Measurements from ENCODE around the gene DAGLA.

The DAGLA gene

DNA sequence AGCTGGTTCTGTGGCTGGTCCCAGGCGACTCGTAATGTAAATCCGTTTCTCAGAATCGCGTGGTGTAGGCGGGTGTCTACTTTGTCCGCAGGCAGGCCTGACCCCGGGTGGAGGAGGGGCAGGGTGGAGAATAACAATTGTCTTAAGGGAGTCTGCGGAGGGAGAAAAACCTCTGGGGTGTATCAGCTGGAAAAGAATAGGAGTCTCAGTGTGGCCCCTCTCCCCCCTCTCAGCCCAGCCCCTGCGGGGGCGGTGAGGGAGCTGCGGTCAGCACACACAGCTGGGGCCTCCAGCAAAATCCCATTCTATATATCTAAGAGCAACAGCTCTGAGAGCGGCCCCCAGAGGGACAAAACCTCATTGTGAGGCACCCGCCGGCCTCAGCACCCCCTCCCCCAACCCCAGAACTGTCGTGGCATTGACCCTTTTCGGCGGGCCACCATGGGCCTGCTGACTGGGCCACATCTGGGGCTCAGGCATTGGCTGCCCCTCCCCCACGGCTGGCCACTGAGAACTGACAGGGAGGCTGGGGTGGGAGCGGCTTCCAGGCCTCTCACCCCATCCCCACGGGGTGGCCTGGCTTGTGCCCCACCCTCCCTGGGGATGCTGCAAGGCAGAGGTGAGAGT, 69.5 kb downstream of the DAGLA start:
- no peaks in the 10 kb centered on the region for H3K36me3 ChIP-seq (ENCODE audit: control insufficient read depth, insufficient read depth, low read length)
- H3K9ac ChIP-seq (ENCODE audit: low read depth, low read length) = no peak overlapping the region
- peaks cover 14% of the 10 kb centered on the region for H3K4me1 ChIP-seq (ENCODE audit: control insufficient read depth, insufficient read depth, low read length)
- no peak overlapping the region for H3K4me3 ChIP-seq (ENCODE audit: low read depth, low read length)
- H3K9me3 ChIP-seq (ENCODE audit: control insufficient read depth, insufficient read depth, low read length) = no peaks in the 10 kb centered on the region
- peaks cover 23% of the 10 kb centered on the region for H3K27me3 ChIP-seq (ENCODE audit: control insufficient read depth, insufficient read depth, low read length)

DNA sequence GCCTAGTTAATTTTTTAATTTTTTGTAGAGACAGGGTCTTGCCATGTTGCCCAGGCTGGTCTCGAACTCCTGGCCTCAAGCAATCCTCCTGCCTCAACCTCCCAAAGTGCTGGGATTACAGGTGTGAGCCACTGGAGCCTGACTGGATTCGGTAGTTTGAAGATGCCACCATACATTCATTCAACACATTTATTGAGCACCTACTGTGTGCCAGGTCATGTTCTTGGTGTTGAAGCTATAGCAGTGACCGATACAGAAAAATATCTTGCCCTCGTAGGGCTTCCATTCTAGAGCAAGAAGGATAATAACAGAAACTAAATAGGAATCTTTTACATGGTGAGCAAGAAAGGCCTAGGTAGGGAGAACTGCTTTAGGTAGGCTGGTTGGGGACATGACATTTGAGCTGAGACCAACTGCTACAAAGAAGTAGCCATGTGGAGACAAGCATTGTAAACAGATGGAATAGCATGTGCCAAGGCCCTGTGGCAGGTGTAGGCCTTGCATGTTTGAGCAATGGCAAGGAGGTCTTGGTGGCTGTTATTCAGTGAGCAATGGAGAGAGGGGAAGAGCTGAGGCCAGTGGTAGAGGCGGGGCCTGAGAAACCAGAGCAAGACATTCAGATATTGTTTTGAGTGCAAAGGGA, 70.6 kb downstream of the DAGLA start:
- Histone ChIP-seq H3K4me3 (ENCODE audit: low read depth, low read length) (no peak overlapping the region), H3K27me3 (ENCODE audit: control insufficient read depth, insufficient read depth, low read length) (peaks cover 23% of the 10 kb centered on the region), H3K4me1 (ENCODE audit: control insufficient read depth, insufficient read depth, low read length) (peaks cover 14% of the 10 kb centered on the region), H3K36me3 (ENCODE audit: control insufficient read depth, insufficient read depth, low read length) (no peaks in the 10 kb centered on the region), H3K9me3 (ENCODE audit: control insufficient read depth, insufficient read depth, low read length) (no peaks in the 10 kb centered on the region), H3K9ac (ENCODE audit: low read depth, low read length) (no peak overlapping the region)

DNA sequence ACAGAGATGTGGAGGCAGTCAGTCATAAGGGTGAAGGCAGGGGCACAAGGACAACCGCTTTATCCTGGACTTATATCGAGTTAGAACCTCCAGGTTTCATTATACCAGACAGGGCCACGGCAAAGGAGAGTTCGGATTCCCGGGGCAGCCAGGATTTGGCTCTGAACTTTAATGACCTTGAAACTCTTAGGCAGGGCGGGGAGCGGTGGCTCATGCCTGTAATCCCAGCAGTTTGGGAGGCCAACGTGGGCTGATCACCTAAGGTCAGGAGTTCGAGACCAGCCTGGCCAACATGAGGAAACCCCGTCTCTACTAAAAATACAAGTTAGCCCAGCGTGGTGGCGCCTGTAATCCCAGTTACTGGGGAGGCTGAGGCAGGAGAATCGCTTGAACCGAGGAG, 71.2 kb downstream of the DAGLA start:
- Histone ChIP-seq H3K4me3 (ENCODE audit: low read depth, low read length) (no peak overlapping the region), H3K27me3 (ENCODE audit: control insufficient read depth, insufficient read depth, low read length) (peaks cover 23% of the 10 kb centered on the region), H3K9ac (ENCODE audit: low read depth, low read length) (no peak overlapping the region), H3K36me3 (ENCODE audit: control insufficient read depth, insufficient read depth, low read length) (no peaks in the 10 kb centered on the region), H3K9me3 (ENCODE audit: control insufficient read depth, insufficient read depth, low read length) (no peaks in the 10 kb centered on the region), H3K4me1 (ENCODE audit: control insufficient read depth, insufficient read depth, low read length) (peaks cover 14% of the 10 kb centered on the region)

DNA sequence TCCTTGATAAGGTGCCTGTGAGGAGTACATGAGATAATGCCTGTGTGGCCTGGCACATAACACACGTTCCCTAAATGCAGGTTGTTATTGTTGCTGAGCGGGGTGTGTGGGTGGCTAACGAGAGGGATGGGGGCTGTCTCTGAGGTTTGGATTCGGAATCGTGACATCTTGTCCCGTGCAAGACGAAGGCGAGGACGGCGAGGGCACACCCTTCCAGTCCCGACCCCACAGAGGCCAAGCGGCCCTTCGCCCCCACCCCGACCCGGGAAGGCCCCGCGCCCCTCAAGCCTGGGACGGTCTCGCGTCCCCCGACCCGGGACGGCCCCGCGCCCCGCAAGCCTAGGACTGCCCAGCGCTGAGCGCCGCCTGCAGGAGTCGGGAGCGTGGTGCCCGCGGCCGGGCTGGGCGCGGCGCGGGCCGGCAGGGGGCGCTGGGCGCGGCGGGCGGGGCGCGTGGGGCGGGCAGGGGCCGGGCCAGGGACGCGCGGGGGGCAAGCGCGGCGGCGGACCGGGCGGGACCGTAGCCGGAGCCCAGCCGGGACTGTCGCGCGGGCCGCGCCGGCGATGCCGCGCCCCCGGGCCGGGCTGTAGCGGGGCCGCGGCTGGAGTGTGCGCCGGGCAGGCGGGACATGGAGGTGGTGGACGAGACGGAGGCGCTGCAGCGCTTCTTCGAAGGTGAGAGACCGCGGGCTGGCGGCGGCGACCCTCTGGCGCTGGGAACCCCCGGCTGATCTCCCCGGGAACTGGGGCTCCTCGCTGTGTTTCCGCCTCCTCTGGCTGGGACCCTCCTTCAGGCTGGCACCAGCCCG, 72.1 kb downstream of the DAGLA start, which contains the start of gene MYRF:
TSS of gene MYRF (plus strand) at position 520 of the 808 bp plus-strand sequence. CDS start at position 629, 109 bp downstream.
- Histone ChIP-seq H3K36me3 (ENCODE audit: control insufficient read depth, insufficient read depth, low read length) (no peaks in the 10 kb centered on the region), H3K9me3 (ENCODE audit: control insufficient read depth, insufficient read depth, low read length) (no peaks in the 10 kb centered on the region), H3K9ac (ENCODE audit: low read depth, low read length) (no peak within 1 kb of the TSS), H3K27me3 (ENCODE audit: control insufficient read depth, insufficient read depth, low read length) (peaks cover 23% of the 10 kb centered on the region), H3K4me1 (ENCODE audit: control insufficient read depth, insufficient read depth, low read length) (peaks cover 13% of the 10 kb centered on the region), H3K4me3 (ENCODE audit: low read depth, low read length) (peak within 1 kb of the TSS; percentile 53)

DNA sequence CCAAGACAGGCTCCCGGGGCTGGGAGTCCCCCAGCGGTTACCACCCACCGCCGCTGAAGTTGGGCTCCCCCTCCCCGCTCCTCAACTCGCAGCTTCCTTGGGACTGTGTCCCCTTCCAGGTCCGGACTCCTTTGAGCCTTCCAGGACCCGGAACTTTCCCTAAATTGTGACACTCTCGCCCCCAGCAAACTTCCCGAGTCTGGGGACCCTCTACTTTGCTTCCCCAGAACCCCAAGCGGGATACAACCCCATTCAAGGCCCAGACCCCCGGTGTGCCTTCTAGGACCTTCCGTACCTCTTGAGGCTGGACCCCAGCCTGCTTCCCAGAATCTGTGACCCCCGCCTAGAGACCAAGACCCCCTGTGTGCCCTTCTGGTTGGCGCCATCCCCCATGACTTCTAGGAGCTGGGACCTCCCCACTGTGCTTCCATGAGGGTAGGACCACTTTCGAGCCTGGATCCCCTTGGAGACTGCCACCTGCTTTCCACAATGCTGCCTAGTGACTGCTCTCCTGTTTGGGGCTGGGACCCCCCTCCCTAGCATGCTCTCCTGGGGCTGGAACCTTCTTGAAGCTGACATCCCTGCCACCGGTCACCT, 72.8 kb downstream of the DAGLA start:
- peaks cover 11% of the 10 kb centered on the region for H3K4me1 ChIP-seq (ENCODE audit: control insufficient read depth, insufficient read depth, low read length)
- H3K4me3 ChIP-seq (ENCODE audit: low read depth, low read length) = peak overlapping the region; percentile 53
- H3K9me3 ChIP-seq (ENCODE audit: control insufficient read depth, insufficient read depth, low read length) = no peaks in the 10 kb centered on the region
- H3K36me3 ChIP-seq (ENCODE audit: control insufficient read depth, insufficient read depth, low read length) = no peaks in the 10 kb centered on the region
- no peak overlapping the region for H3K9ac ChIP-seq (ENCODE audit: low read depth, low read length)
- H3K27me3 ChIP-seq (ENCODE audit: control insufficient read depth, insufficient read depth, low read length) = peaks cover 23% of the 10 kb centered on the region

DNA sequence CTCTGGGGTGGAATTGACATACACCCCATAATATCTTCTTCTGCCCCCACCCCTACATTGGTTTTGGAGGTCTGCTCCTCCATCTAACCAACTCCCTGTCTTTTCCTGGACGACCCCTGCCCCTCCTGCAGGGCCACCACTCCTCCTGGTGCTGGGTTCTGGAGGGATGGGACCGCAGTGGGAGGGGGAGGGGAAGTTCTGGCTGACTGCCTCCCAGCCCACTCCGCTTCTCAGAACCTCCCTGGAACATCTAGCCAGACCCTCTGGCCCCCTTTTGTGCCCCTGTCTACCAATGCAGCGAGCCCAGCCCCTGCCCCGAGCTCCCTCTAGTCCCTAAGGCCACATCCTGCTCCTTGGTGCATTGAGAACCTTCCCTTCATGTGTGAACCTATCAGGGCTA, 73.5 kb downstream of the DAGLA start:
- no peaks in the 10 kb centered on the region for H3K36me3 ChIP-seq (ENCODE audit: control insufficient read depth, insufficient read depth, low read length)
- H3K9me3 ChIP-seq (ENCODE audit: control insufficient read depth, insufficient read depth, low read length) = no peaks in the 10 kb centered on the region
- H3K4me3 ChIP-seq (ENCODE audit: low read depth, low read length) = no peak overlapping the region
- H3K4me1 ChIP-seq (ENCODE audit: control insufficient read depth, insufficient read depth, low read length) = peaks cover 11% of the 10 kb centered on the region
- no peak overlapping the region for H3K9ac ChIP-seq (ENCODE audit: low read depth, low read length)
- H3K27me3 ChIP-seq (ENCODE audit: control insufficient read depth, insufficient read depth, low read length) = peaks cover 21% of the 10 kb centered on the region

DNA sequence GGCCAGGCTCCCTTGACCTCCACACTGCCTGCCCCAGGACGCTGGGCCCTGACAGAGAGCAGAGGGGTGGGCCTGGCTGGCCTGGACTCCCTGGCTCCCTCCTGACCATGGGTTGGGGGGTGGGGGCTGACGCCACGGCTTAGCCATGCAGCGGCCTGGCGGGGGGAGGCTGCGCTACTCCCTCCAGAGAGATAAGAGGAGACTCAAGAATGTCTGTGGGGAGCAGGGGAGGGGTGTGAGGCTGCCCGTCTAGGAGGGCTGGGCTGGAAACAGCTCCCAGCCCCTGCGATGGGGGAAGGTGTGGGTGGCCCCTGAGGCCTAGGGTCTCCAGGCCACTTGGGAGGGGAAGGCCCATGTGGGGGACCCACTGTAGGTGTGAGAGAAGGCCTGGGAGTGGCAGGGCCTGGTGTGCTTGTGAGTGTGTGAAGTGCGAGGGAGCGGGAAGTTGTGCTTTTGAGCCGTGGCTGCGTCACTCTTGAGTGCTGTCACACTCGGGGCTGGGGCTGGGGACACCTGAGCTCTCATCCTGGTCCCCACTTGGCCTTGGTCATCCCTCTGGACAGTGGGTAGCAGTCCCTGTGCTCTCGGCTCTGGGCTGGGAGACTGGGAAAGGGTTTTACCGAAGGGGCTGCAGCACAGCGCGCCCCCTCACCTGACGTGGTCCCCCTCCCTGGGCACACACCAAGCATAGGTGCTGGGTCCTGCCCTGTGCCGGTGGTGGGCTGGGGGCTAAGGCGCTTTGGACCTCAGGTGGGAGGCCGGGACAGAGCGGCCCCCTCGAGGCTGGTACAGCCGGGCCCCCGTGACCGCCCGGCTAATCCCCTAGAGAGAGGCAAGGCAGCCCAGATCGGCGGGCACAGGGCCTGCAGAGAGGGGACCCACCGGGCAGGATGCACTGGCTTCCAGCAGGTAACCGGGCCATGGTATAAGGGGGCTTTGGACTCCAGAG, 74.6 kb downstream of the DAGLA start:
- Histone ChIP-seq H3K9ac (ENCODE audit: low read depth, low read length) (peak overlapping the region; percentile 24), H3K36me3 (ENCODE audit: control insufficient read depth, insufficient read depth, low read length) (no peaks in the 10 kb centered on the region), H3K9me3 (ENCODE audit: control insufficient read depth, insufficient read depth, low read length) (no peaks in the 10 kb centered on the region), H3K4me1 (ENCODE audit: control insufficient read depth, insufficient read depth, low read length) (peaks cover 6% of the 10 kb centered on the region), H3K27me3 (ENCODE audit: control insufficient read depth, insufficient read depth, low read length) (peaks cover 21% of the 10 kb centered on the region), H3K4me3 (ENCODE audit: low read depth, low read length) (no peak overlapping the region)

DNA sequence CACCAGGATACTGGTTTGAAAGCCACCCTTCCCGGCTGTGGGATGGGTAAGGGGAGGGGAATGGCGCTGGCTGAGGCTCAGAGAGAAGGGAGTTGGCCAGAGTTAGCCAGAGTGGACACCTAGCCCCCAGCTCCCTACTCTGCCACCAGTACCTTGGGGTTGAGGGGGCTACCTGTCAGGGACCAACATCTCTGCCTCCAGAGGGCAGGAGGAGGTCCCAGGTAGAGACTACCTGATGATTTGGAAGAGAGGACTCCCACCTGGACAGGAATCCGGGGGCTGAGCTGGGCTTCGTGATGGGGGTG, 75.9 kb downstream of the DAGLA start:
- H3K9ac ChIP-seq (ENCODE audit: low read depth, low read length) = no peak overlapping the region
- H3K27me3 ChIP-seq (ENCODE audit: control insufficient read depth, insufficient read depth, low read length) = peaks cover 21% of the 10 kb centered on the region

DNA sequence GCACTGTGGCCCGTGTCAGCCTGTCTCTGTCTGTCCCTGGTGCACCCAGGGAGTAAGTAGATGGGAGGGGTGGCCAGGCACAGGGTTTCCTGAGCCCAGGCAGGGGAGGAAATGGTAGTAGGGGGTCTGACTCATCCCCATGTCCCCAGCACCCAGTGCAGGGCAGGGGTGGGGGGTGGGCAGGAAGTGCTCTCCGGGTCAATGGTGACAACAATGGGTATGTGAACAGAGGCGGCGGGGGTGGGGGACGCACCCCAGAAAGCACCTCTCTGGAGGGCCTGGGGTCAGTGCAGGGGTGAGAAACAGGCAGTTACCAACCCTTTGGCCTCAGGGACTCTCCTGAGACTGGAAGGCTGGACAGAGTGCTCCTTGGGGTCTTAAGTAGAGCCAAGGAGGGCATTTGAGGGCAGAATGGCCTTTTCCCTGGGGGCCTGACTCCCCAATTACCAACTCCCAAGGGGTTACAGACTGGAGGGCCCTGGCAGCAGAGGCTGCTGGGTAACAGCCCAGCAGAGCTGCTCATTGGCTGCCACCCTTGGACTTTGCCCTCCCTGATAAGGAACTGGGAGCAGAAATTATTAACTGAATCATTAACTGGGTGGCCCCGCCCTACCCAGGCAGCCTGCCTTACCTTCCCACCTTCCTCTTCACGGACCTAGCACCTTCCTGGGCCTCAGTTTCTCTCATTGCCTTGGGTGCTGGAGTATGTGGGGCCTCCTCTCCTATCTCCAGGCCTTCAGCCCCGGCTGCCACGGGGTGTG, 76.4 kb downstream of the DAGLA start:
- Histone ChIP-seq H3K9me3 (ENCODE audit: control insufficient read depth, insufficient read depth, low read length) (no peaks in the 10 kb centered on the region), H3K9ac (ENCODE audit: low read depth, low read length) (no peak overlapping the region), H3K4me3 (ENCODE audit: low read depth, low read length) (no peak overlapping the region), H3K4me1 (ENCODE audit: control insufficient read depth, insufficient read depth, low read length) (peaks cover 6% of the 10 kb centered on the region), H3K36me3 (ENCODE audit: control insufficient read depth, insufficient read depth, low read length) (no peaks in the 10 kb centered on the region), H3K27me3 (ENCODE audit: control insufficient read depth, insufficient read depth, low read length) (peaks cover 18% of the 10 kb centered on the region)

More for the DNA sequence above, 75.9 kb downstream of the DAGLA start:
- no peaks in the 10 kb centered on the region for H3K36me3 ChIP-seq (ENCODE audit: control insufficient read depth, insufficient read depth, low read length)
- no peak overlapping the region for H3K4me3 ChIP-seq (ENCODE audit: low read depth, low read length)
- peaks cover 4% of the 10 kb centered on the region for H3K4me1 ChIP-seq (ENCODE audit: control insufficient read depth, insufficient read depth, low read length)
- H3K9me3 ChIP-seq (ENCODE audit: control insufficient read depth, insufficient read depth, low read length) = no peaks in the 10 kb centered on the region

DNA sequence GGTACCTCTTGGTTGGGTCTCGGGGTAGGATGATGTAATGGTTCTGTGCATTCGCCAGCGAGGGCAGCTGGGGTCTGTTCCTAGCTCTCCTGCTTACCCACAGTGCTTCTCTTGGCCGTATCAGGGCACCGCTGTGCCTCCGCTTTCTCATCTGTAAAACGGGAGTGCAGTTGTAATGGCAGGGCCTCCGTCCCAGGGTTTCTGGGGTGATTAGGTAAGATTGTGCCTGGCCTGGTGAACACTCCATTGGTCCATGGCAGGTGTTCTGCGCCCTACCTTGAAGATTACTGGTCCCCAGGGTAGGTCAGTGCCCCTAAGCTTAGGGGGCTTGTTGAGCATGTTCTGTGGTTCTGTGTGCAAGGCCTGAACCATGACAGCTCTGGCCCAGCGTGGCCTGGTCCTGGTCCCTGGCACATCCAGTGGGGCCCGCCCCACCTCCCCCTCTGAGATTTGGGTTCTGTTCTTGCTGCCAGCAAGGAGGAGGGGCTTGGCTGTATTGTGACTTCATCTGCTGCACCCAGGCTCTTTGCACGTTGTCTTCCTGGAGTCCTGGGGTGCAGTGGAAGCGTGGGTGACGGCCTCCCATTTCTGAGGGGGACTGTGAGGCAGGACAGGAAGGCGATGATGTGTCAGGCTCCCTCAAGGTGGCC, 77.1 kb downstream of the DAGLA start:
- peaks cover 14% of the 10 kb centered on the region for H3K27me3 ChIP-seq (ENCODE audit: control insufficient read depth, insufficient read depth, low read length)

More for the DNA sequence above, 77.1 kb downstream of the DAGLA start:
- Histone ChIP-seq H3K4me1 (ENCODE audit: control insufficient read depth, insufficient read depth, low read length) (peaks cover 8% of the 10 kb centered on the region), H3K4me3 (ENCODE audit: low read depth, low read length) (no peak overlapping the region), H3K9ac (ENCODE audit: low read depth, low read length) (no peak overlapping the region), H3K36me3 (ENCODE audit: control insufficient read depth, insufficient read depth, low read length) (no peaks in the 10 kb centered on the region), H3K9me3 (ENCODE audit: control insufficient read depth, insufficient read depth, low read length) (no peaks in the 10 kb centered on the region)
